Progenitor cell of endocrine pancreas (in vitro differentiated cells): Measurements from ENCODE around the gene ATP1A3. TPM values are rescaled to one million over a fixed set of nuclear protein-coding genes. Genes with fewer than 3 reads are reported as not detected.

Experiments
- DNase-seq: peaks from one replicate; pipeline ENCODE4 v3.0.0; 2021; ENCODE audit warnings: low spot score; ENCODE audit not compliant: unreplicated experiment
- H3K27ac Mint-ChIP-seq: 2 replicates; pipeline ENCODE4 v1.8.0; 2021; ENCODE audit warnings: mild to moderate bottlenecking, moderate library complexity, mixed read lengths
- H3K27me3 Mint-ChIP-seq: 2 replicates; pipeline ENCODE4 v1.8.0; 2021; ENCODE audit warnings: mixed read lengths
- H3K36me3 Mint-ChIP-seq: 2 replicates; pipeline ENCODE4 v1.8.0; 2022; ENCODE audit warnings: mixed read lengths; ENCODE audit not compliant: insufficient read depth
- H3K4me1 Mint-ChIP-seq: 2 replicates; pipeline ENCODE4 v1.8.0; 2021; ENCODE audit warnings: low read depth, mixed read lengths
- H3K4me3 Mint-ChIP-seq: 2 replicates; pipeline ENCODE4 v1.8.0; 2021; ENCODE audit warnings: low read depth, mild to moderate bottlenecking, moderate library complexity, mixed read lengths
- H3K9me3 Mint-ChIP-seq: 2 replicates; pipeline ENCODE4 v1.8.0; 2021; ENCODE audit warnings: low read depth, mixed read lengths
- total RNA-seq: library from RNA; stranded (reverse); gene quantifications from 2 replicates; pipeline ENCODE4 v1.2.1, GENCODE V29; 2021
- TF ChIP-seq, protein P1 (sequence below): fragments of 200-600 bp; sonication (generic); IDR thresholded peaks from one replicate; pipeline ENCODE4 v1.5.0; 2021; ENCODE audit warnings: antibody characterized with exemption, mild to moderate bottlenecking; ENCODE audit not compliant: unreplicated experiment

ATP1A3 gene
- total RNA-seq, 1 donor from 2014 or later = 0.29 TPM

DNA sequence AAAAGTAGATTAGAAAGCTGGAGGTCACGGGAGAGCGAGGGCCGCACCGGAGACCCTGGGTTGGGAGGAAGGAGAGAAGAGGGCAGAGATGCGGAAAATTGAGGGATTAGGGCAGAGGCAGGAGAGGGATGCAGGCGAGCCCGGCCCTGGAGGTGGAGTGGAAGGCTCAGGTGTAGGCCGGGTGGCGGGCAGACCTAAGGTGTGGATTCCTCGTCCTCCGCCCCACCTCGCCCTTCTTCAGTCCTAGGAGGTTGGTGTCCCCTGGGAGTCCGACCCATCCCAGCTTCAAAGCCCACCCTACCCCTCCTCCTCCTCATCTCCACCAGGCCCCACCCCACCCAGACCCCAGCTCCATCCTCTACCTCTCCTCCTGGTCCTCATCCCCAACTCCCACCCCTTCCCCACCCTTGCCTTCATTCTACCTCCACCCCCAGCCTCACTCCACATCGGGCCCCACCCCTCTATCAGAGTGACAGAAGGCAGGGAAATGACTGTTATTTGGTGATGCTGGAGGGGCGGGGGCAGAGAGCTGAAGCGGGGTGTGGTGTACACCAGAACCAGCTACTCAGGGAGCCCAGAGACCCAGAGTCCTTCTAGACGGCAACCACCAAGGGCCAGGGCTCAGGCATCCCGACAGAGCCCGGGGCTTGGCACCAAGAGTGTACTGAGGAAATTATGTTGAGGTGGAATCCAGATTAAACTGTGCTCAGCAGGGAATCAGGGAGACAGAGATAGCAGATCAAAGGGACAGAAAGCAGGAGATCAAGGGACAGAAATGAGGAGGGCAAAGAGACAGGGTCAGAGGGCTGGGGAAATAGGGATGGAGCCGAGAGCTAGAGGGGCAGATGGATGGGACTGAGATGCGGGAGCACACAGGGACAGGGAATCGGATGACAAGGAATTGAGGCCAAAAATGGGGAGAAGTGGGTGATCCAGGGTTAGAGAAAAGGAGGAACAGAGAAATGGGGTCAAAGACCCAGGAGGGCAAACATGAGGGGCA lies 72.2 kb downstream of the ATP1A3 start:
- DNase-seq = no peak
- no peaks in the 10 kb centered on the region for H3K4me1 Mint-ChIP-seq
- no peak overlapping the region for H3K27ac Mint-ChIP-seq
- TF ChIP-seq, protein P1, sequence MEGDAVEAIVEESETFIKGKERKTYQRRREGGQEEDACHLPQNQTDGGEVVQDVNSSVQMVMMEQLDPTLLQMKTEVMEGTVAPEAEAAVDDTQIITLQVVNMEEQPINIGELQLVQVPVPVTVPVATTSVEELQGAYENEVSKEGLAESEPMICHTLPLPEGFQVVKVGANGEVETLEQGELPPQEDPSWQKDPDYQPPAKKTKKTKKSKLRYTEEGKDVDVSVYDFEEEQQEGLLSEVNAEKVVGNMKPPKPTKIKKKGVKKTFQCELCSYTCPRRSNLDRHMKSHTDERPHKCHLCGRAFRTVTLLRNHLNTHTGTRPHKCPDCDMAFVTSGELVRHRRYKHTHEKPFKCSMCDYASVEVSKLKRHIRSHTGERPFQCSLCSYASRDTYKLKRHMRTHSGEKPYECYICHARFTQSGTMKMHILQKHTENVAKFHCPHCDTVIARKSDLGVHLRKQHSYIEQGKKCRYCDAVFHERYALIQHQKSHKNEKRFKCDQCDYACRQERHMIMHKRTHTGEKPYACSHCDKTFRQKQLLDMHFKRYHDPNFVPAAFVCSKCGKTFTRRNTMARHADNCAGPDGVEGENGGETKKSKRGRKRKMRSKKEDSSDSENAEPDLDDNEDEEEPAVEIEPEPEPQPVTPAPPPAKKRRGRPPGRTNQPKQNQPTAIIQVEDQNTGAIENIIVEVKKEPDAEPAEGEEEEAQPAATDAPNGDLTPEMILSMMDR = no peak
- H3K9me3 Mint-ChIP-seq = no peaks in the 10 kb centered on the region
- no peaks in the 10 kb centered on the region for H3K36me3 Mint-ChIP-seq
- peaks cover 18% of the 10 kb centered on the region for H3K27me3 Mint-ChIP-seq
- no peak overlapping the region for H3K4me3 Mint-ChIP-seq

DNA sequence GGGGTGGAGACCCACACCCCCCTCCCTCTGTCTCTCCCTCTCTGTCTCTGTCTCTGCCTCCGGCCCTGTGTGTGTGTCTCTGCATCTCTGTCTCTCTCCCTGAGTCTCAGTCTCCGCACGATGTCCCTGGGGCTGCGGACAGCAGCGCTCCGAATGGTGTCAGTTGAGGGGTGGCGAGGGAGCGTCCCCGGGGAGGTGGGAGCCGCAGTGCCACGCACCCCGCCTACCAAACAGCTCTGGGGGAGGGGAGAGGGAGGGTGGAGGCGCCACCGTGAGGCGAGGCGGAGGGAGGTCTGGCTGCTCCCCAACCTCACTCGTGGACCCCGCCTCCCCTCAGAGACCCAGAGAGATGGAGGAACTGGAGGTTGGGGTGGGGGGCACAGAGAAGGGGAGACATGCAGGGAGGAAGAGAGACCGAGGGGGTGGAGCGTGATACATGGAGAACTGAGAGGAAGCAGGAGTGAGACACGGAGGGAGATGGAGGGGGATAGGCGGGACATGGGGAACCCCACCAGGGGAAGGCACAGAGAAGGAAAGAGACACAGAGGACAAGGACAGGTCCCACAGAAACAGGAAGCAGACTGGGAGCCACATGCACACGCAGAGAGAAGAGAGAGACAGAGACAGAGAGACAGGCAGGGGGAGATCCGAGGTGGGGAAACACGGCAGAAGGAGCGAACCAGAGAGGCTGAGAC lies 73.0 kb downstream of the ATP1A3 start:
- H3K4me1 Mint-ChIP-seq = no peaks in the 10 kb centered on the region
- H3K27me3 Mint-ChIP-seq = peaks cover 18% of the 10 kb centered on the region
- no peak for DNase-seq
- TF ChIP-seq, protein P1 = no peak
- no peak overlapping the region for H3K4me3 Mint-ChIP-seq
- no peaks in the 10 kb centered on the region for H3K36me3 Mint-ChIP-seq
- H3K27ac Mint-ChIP-seq = no peak overlapping the region
- no peaks in the 10 kb centered on the region for H3K9me3 Mint-ChIP-seq

GRCh38 chr19:41919948-41920712 lies 73.9 kb downstream of the ATP1A3 start:
- H3K4me1 Mint-ChIP-seq = no peaks in the 10 kb centered on the region
- DNase-seq = no peak
- TF ChIP-seq, protein P1 = no peak
- H3K4me3 Mint-ChIP-seq = no peak overlapping the region
- H3K27ac Mint-ChIP-seq = no peak overlapping the region
- peaks cover 18% of the 10 kb centered on the region for H3K27me3 Mint-ChIP-seq
- H3K36me3 Mint-ChIP-seq = no peaks in the 10 kb centered on the region
- no peaks in the 10 kb centered on the region for H3K9me3 Mint-ChIP-seq

DNA sequence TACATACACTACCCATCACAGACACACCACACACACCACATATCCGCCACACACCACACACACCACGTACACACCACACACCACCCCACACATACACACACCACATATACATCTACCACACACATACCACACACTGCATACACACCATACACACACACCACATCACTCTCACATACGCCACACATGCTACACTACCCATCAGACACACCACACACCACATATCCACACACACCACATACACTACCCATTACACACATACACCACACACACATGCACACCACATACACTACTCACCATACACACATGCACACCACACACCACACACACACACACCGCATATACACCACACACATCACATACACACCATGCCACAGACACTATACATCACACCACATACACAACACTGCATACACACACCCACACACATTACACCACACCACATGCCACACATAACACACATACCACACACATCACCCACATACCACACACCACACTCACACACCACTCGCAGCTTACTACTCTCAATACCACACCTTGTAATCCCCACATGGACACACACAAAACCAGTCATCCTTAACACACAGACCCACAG lies 75.3 kb downstream of the ATP1A3 start:
- no peaks in the 10 kb centered on the region for H3K36me3 Mint-ChIP-seq
- H3K9me3 Mint-ChIP-seq = no peaks in the 10 kb centered on the region
- no peak overlapping the region for H3K27ac Mint-ChIP-seq
- peaks cover 25% of the 10 kb centered on the region for H3K27me3 Mint-ChIP-seq
- no peak overlapping the region for H3K4me3 Mint-ChIP-seq
- H3K4me1 Mint-ChIP-seq = no peaks in the 10 kb centered on the region
- TF ChIP-seq, protein P1 = no peak
- no peak for DNase-seq
